SK-N-SH treated with all-trans-retinoic acid at 6 μM for 48 hours (cell line): ENCODE data around the gene PHYKPL.

ENCODE experiments used
- BACH2 ChIP-seq: fragments of 250-450 bp; sonication (Bioruptor Pico); IDR thresholded peaks from 2 replicates; pipeline ENCODE4 v1.9.0; 2021; ENCODE audit warnings: mild to moderate bottlenecking, borderline replicate concordance
- CSDC2 ChIP-seq: fragments of 250-450 bp; sonication (Bioruptor Pico); IDR thresholded peaks from 2 replicates; pipeline ENCODE4 v1.5.0; 2020; ENCODE audit warnings: mild to moderate bottlenecking, moderate library complexity
- PATZ1 ChIP-seq: fragments of 250-450 bp; sonication (Bioruptor Pico); IDR thresholded peaks from 2 replicates; pipeline ENCODE4 v1.8.0; 2020; ENCODE audit warnings: mild to moderate bottlenecking, moderate library complexity, borderline replicate concordance
- RARB ChIP-seq: fragments of 250-450 bp; sonication (Bioruptor Pico); IDR thresholded peaks from 2 replicates; pipeline ENCODE4 v1.8.0; 2021; ENCODE audit warnings: mild to moderate bottlenecking, moderate library complexity
- SNAI2 ChIP-seq: fragments of 250-450 bp; sonication (Bioruptor Pico); IDR thresholded peaks from 2 replicates; pipeline ENCODE4 v1.5.0; 2020; ENCODE audit warnings: mild to moderate bottlenecking, moderate library complexity
- TSHZ2 ChIP-seq: fragments of 250-450 bp; sonication (Bioruptor Pico); IDR thresholded peaks from 2 replicates; pipeline ENCODE4 v1.5.0; 2020; ENCODE audit warnings: mild to moderate bottlenecking, moderate library complexity
- ZNF565 ChIP-seq: fragments of 450-650 bp; formaldehyde crosslinking; conservative IDR thresholded peaks from 2 replicates; pipeline ENCODE4 v1.5.0; 2020; ENCODE audit warnings: low read depth, mild to moderate bottlenecking, moderate library complexity

DNA sequence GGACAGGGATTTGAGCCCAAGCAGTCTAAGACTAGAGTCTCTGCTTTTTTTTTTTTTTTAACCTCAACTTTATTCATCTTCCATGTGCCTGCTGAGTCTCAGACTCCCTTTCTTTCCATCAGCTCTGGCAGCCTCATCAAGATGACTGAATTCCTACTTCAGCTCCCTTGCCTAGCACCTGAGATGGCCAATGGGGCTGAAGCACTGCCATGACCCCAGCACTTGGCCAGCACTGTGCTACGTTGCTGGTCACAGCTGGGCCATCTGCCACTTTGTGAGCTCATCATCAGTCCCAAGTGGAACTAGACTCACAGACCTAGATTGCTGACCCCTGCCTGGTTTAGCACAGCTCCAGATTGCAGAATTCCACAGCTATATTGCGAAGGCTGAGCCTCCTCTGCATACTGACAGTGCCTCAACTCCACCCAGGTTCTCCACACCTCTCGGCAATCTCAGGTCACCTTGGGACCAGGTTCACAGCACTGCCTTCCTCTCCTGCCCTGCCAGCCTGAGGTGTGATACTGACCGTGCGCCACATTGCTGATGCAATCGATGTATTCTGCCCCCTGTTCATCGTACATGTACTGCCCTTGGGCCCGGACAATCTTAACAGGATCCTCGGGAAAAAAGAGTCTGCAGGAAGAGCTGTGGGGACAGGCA is 1.6 kb downstream of the PHYKPL start:
- TF ChIP-seq ZNF565 (no peak), TSHZ2 (CRISPR knock-in tag) (no peak), PATZ1 (no peak), RARB (CRISPR knock-in tag) (no peak), CSDC2 (CRISPR knock-in tag) (no peak), SNAI2 (CRISPR knock-in tag) (no peak), BACH2 (CRISPR knock-in tag) (no peak)
